HG03457 (cell line): ENCODE results near the gene MAGIX.

ENCODE experiments used
- ATAC-seq: cut with Tn5 transposase; IDR thresholded peaks from one replicate; pipeline ENCODE4 v1.9.1; 2021; ENCODE audit warnings: moderate number of reproducible peaks; ENCODE audit not compliant: unreplicated experiment

The MAGIX gene

DNA sequence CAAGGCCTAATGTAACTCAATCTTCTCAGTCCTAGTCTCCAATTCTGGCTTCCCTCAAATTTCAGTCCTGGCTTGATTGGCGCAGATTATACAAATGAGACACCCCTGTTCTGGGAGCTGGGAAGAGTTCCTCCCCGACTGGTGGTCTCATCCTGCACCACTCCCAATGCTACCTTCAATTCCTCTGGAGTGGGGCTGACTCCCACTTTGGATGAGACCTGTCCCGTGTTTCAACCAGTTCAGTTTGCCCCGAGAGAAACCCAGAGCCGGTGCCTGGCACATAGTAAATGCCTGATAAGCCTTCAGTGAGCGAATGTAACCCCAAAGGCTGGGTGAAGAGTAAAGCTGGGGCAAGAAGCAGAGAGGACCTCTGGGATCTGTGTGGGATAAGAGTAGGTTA, 41.5 kb downstream of the MAGIX start:
- ATAC-seq, result no peak

DNA sequence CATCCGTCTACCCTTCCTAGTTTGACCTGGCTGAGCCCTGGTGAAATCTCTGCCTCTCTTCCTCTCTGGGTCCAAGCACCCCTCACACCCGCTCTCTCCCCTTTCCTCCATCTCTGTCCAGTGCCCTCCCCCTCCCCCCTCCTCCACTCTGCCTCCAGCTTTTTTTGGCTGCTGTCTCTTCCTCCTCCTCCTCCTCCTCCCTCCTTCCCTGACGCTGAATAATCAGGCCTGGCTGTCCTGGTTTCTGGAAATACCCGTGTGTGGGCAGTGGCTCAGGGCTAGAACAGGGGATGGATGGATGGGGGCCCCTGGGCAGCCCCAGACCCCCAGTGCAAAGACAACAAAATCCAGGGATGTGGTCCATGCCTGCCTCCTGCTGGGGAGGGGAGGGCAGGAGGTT, 42.2 kb downstream of the MAGIX start:
- ATAC-seq, result no peak

DNA sequence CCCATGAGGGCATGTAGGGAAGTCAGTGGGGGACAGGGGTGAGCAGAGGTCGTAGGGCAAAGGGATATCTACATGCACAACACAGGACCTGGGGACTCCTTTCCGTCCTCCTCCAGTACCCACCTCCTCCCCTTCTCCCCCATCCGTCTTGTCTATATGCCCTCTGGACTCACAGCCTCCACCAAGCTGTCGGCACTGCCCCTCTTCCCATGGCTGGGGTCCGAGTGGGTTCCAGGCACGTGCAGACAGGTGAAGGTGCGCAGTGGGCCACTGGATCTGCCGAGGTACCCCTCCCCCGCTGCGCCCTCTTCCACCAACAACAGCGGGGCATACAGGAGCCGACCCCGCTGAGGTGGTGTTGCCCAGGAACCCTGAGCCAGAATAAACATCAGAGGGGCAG, 42.9 kb downstream of the MAGIX start:
- ATAC-seq, result no peak

DNA sequence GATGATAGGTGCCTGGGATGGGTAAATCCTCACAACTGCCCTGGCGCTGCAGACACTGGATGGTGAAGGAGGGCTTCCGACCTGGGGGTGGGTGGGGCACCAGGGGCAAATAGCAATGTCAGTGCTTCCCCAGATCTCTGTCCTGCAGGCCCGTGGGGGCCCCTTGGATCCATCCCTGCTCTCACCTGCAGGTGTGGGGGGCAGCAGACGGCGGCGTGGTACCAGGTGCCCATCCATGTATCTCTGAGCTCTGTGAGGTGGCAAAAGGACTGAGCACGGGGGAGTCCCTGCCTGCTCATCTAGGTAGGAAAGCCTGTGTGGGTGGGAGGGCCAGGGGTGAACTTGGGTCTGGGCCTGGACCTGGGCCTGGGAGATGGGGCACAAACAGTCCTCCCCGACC, 44.0 kb downstream of the MAGIX start:
- ATAC-seq, result no peak

DNA sequence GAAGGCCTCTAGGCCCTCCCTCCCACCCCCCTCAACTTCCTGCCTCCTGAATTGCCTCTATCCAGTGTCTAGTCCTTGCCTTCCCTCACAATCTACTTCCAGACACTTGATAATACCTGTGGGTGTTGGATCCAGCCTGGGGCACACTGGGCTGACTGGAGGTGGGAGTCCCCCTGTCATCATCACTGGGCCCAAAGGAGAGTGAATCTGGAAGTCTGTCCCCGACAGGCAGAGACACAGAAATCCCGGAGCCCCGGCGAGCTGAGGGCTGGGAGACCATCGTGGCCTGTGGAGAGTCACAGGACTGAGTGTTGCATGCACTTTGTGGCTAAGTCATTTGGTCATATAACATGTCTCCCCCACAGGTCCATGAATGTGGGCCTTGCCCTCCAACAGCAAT, 45.8 kb downstream of the MAGIX start:
- no peak for ATAC-seq

DNA sequence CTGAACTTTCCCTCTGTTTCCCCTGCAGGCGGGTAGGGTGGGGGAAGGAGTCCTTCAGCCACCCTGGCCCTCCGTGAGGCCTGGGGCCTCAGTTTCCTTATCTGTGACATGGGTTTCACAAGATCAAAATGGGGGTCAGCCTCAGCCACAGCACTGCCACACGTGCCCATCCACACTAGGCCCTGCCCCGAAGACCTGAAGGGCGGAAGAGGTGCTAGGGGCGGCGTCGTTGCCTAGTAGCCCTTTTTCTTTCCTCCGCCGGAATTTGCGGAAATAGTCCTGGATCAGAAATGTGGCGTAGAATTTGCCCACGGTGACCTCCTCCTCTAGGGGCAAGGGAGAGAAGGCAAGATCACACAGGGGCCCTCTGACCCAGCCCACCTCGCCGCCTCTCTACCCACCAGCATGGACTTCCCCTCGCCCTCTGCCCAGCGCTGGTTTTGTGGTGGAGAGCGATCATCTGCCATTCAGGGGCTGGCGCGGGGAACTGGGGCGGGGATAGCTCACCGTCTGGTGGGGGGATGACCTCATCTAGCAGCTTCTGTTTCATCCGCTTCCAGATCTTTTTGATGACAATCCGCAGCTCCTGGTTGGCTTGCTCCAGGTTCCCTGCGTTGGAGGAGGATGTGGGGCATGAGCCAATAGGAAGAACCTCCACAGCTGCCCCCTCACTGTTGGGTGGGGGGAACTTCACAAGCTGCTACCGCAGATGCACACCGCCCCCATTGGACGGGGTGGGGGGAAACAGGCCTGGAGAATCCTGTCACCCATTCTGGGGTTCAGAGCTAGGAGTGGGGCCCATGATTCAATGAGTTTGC, 47.1 kb downstream of the MAGIX start:
- no peak for ATAC-seq

DNA sequence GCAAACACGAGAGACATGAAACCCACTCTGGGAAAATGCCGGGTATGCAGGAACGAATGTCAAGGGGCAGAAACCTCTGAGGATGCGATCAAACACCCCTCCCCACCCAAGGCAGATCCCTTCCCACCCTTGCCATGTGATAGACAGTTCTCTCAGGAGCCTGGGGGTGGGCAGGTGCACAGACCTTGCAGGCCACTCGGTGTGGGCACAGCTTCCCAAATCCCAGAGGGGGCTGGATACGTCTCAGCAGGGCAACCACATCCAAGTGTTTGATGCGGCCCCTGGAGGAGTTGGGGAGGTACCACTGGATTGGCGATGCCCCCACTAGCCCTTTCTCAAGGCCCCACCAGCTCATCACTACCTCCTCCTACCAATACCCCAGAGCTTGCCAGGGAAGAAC, 47.8 kb downstream of the MAGIX start:
- no peak for ATAC-seq

DNA sequence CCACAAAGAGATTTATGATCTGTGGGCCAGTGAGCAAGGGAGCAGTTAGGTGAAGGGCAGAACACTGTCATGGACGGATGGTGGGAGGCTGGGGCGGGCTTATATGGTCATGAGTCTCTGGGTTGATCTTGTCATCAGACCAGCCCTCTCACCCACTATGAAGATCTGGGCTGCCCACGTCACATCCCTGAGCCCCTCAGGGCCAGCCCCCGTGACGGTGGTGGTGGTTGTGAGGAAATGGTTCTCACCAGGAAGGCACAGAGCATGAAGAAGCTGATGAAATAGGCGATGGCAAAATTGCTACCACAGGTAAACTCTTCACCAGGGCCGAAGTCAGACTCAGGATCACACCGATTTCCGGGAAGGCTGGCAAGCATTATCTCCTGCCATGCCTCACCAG, 48.5 kb downstream of the MAGIX start:
- no peak for ATAC-seq

DNA sequence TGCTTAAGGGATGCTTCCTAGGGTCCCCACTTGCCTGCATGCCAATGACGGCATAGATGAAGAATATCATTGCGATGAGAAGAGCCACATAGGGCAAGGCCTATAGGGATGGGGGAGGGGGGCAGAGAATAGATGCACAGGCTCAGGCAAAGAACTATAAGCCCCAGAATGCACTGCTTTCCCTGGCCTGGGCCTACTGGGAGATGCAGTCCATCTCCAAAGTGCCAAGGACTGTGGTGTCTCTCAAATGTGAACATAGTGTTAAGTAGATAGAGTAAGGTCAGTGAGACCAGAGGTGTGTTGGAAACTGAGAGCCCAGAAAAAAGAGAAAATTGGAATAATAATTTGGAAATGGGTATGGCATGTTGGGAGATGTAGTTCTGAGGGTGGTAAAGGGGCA, 49.7 kb downstream of the MAGIX start:
- ATAC-seq, result no peak

DNA sequence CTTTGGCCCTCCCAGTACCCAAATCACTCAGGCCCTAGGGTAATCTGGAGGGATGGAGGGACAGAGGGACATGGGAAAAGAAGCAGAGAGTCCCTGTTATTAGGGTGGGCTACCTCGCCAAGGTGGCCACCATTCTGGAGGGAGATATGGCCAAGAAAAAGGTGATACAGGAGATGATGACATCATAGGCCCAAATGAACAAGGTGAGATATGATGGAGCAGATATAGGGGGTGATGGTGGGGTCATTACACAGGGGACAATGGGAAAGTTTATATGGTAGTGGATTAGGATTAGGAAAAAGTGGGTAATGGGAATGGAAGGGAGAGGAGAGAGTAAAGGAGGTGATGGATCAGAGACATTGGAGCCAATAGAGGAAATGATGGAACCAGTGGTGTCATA, 50.3 kb downstream of the MAGIX start:
- no peak for ATAC-seq

DNA sequence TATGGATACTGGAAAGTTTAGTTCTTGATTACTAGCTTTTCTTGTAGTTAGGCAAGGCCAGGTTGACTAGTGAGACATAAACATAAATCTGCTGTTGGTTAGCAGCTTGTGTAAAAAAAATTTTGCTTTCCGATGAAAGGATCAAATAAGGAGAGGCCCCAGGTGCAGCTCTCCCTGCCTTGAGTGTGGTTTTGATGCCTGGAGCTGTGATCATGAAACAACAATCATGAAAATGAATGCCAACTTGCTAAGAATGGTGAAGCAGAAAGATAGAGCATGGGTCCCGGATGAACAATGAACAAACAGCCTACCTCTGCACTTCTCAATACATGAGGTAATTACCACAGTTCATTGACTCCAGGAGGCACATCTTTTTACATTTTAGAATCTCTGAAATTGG, 51.9 kb downstream of the MAGIX start:
- ATAC-seq, result no peak

DNA sequence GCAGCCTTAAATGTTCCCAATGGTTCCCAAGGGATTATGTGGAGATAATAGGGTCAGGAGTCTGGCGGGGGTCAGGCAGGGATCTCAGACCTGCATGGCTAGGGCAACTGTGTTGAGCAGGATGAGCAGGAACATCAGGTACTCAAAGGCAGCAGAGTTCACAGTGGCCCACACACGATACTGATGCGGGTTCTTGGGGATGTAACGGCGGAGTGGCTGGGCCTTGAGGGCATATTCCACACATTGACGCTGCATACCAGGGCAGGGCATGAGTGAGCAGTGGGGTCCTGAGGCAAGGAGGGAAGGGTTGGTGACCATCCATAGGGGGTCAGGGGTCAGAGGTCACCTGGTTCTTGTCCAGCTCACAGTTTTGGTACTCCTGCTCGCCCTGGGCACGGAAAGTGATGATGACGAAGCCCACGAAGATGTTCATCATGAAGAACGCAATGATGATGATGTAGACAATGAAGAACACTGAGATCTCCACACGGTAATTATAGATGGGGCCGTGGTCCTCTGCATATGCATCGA, 52.5 kb downstream of the MAGIX start:
- ATAC-seq, result no peak
